GM23248 (cell line): ENCODE data around the gene PNPLA7. TPM values are rescaled to one million over a fixed set of nuclear protein-coding genes. Genes with fewer than 3 reads are reported as not detected.

Experiments
- DNase-seq: peaks from one replicate; pipeline ENCODE4 v3.0.0-alpha.2; 2015
- H2AFZ ChIP-seq: fragments of 200-600 bp; sonication (generic); 2 replicates; pipeline ENCODE4 v1.6.1; 2016; ENCODE audit warnings: antibody characterized with exemption
- H3F3A ChIP-seq: fragments of 200-600 bp; sonication (generic); 2 replicates; pipeline ENCODE4 v1.6.1; 2016; ENCODE audit warnings: mild to moderate bottlenecking, antibody characterized with exemption, mixed run types; ENCODE audit not compliant: insufficient read depth
- H3K27ac ChIP-seq: fragments of 200-600 bp; sonication (generic); 2 replicates; pipeline ENCODE4 v1.5.1; 2016; ENCODE audit warnings: mild to moderate bottlenecking
- H3K27me3 ChIP-seq: fragments of 200-600 bp; sonication (generic); replicated peaks from 2 replicates; pipeline ENCODE4 v1.6.1; 2016; ENCODE audit warnings: mild to moderate bottlenecking; ENCODE audit not compliant: insufficient read depth
- H3K36me3 ChIP-seq: fragments of 200-600 bp; sonication (generic); 2 replicates; pipeline ENCODE4 v1.6.1; 2016; ENCODE audit warnings: low read depth, mild to moderate bottlenecking
- H3K4me1 ChIP-seq: fragments of 200-600 bp; sonication (generic); 2 replicates; pipeline ENCODE4 v1.6.1; 2016; ENCODE audit warnings: mild to moderate bottlenecking; ENCODE audit not compliant: insufficient read depth
- H3K4me2 ChIP-seq: fragments of 200-600 bp; sonication (generic); one replicate; pipeline ENCODE4 v1.6.1; 2016; ENCODE audit warnings: mild to moderate bottlenecking; ENCODE audit not compliant: unreplicated experiment
- H3K4me3 ChIP-seq: fragments of 200-600 bp; sonication (generic); 2 replicates; pipeline ENCODE4 v1.5.1; 2016; ENCODE audit warnings: mild to moderate bottlenecking
- H3K79me2 ChIP-seq: fragments of 200-600 bp; sonication (generic); 2 replicates; pipeline ENCODE4 v1.6.1; 2016; ENCODE audit warnings: mild to moderate bottlenecking; ENCODE audit not compliant: insufficient read depth
- H3K9ac ChIP-seq: fragments of 200-600 bp; sonication (generic); 2 replicates; pipeline ENCODE4 v1.6.1; 2016; ENCODE audit warnings: mild to moderate bottlenecking
- H3K9me2 ChIP-seq: fragments of 200-600 bp; sonication (generic); 2 replicates; pipeline ENCODE4 v1.6.1; 2016; ENCODE audit warnings: mixed run types, mild to moderate bottlenecking, moderate library complexity; ENCODE audit not compliant: insufficient read depth
- H3K9me3 ChIP-seq: fragments of 200-600 bp; sonication (generic); one replicate; pipeline ENCODE4 v1.6.1; 2017; ENCODE audit warnings: low read depth
- H4K20me1 ChIP-seq: fragments of 200-600 bp; sonication (generic); 2 replicates; pipeline ENCODE4 v1.6.0; 2016; ENCODE audit not compliant: insufficient read depth
- EZH2 ChIP-seq: fragments of 200-600 bp; sonication (generic); IDR thresholded peaks from 2 replicates; pipeline ENCODE4 v1.6.1; 2018; ENCODE audit warnings: antibody characterized with exemption, mild to moderate bottlenecking; ENCODE audit not compliant: insufficient read depth, poor library complexity, severe bottlenecking
- EZH2phosphoT487 ChIP-seq: fragments of 200-600 bp; sonication (generic); IDR thresholded peaks from 2 replicates; pipeline ENCODE4 v1.6.1; 2018; ENCODE audit warnings: antibody characterized with exemption, moderate library complexity, mild to moderate bottlenecking, low read depth; ENCODE audit not compliant: insufficient read depth
- WGBS, 2 experiments: methylation state at CpG; one replicate each; pipeline ENCODE4 v1.1.6; 2015 to 2017; ENCODE audit warnings: low lambda C conversion rate in 2 of 2, low coverage in 1 of 2; ENCODE audit errors: missing lambda C conversion rate in 2 of 2; 5-methylcytosine and 5-hydroxymethylcytosine counted together
- in situ Hi-C: fragments of 300-500 bp; cut with MboI; formaldehyde crosslinking; loops from 2 replicates; pipeline ENCODE4 v1.15.0; 2020
- polyA plus RNA-seq: library from polyadenylated mRNA; unstranded; fragments of >200 nt; fragmentation: Nextera tagmentation; extraction: Ambion mirVana; gene quantifications from 2 replicates; pipeline ENCODE4 v1.2.1, GENCODE V29; 2016
- total RNA-seq: library from RNA; depleted of rRNA; stranded (reverse); fragments of >200 nt; shearing (Covaris generic); gene quantifications from 2 replicates; pipeline ENCODE4 v1.2.3, GENCODE V29; 2014

PNPLA7 gene
- total and polyA plus RNA-seq, 2 experiments from 2014 or later, result 0.54 to 0.59 TPM

DNA sequence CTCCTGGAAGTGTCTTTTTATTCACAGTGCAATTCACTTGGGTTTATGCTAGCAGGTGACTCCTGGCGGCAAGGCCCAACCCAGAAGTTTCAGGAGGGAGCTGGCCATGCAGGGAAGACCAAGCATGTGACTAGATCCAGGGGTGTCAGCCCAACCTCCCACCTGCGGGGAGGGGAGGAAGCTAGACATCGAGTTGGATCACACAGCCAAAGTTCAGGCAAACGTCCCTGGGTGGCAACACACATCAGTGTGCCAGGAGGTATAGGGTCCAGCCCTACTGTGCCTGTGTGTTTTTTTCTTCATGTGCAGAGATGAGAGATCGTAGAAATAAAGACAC lies 25.3 kb downstream of the PNPLA7 start:
- H3F3A ChIP-seq, result peaks cover 6% of the 10 kb centered on the region; the same call in 1 of the 2 replicates
- H3K4me3 ChIP-seq, result no peak overlapping the region
- H3K9me3 ChIP-seq, result no peaks in the 10 kb centered on the region
- H3K9ac ChIP-seq, result no peak overlapping the region
- no peak for DNase-seq
- in situ Hi-C loops, result loop anchor here (10.0 kb wide), 1 partner anchor 240 kb away; no protein-coding TSS in a partner anchor
- no peaks in the 10 kb centered on the region for H3K4me1 ChIP-seq
- no peak overlapping the region for H3K4me2 ChIP-seq
- no peaks in the 10 kb centered on the region for H3K36me3 ChIP-seq
- no peak overlapping the region for H2AFZ ChIP-seq
- H3K9me2 ChIP-seq, result no peaks in the 10 kb centered on the region
- H3K27ac ChIP-seq, result no peak overlapping the region
- no peaks in the 10 kb centered on the region for H4K20me1 ChIP-seq
- TF ChIP-seq EZH2phosphoT487 (no peak), EZH2 (no peak)
- no peaks in the 10 kb centered on the region for H3K27me3 ChIP-seq
- H3K79me2 ChIP-seq, result no peaks in the 10 kb centered on the region
- WGBS, 2 experiments, result 74 to 83% methylated on average over 5 of the region's 5 CpGs

- in situ Hi-C loops, result loop anchor here (10.0 kb wide), 1 partner anchor 240 kb away; no protein-coding TSS in a partner anchor
- no peak overlapping the region for H3K9ac ChIP-seq
- no peaks in the 10 kb centered on the region for H3K4me1 ChIP-seq
- no peak overlapping the region for H2AFZ ChIP-seq
- no peak overlapping the region for H3K4me2 ChIP-seq
- no peak overlapping the region for H3K4me3 ChIP-seq
- no peak for TF ChIP-seq EZH2
- TF ChIP-seq EZH2phosphoT487, result no peak
- no peaks in the 10 kb centered on the region for H3K27me3 ChIP-seq
- H3F3A ChIP-seq, result peaks cover 6% of the 10 kb centered on the region; the same call in 1 of the 2 replicates
- no peak overlapping the region for H3K27ac ChIP-seq
- H3K9me2 ChIP-seq, result no peaks in the 10 kb centered on the region
- no peaks in the 10 kb centered on the region for H3K36me3 ChIP-seq
- H4K20me1 ChIP-seq, result no peaks in the 10 kb centered on the region
- H3K9me3 ChIP-seq, result no peaks in the 10 kb centered on the region
- no peaks in the 10 kb centered on the region for H3K79me2 ChIP-seq
- 89 to 92% methylated on average over 33 of the region's 33 CpGs for WGBS, 2 experiments
- DNase-seq, result no peak
Observed at GRCh38 chr9:137524161-137524980, 25.8 kb downstream of the PNPLA7 start.

DNA sequence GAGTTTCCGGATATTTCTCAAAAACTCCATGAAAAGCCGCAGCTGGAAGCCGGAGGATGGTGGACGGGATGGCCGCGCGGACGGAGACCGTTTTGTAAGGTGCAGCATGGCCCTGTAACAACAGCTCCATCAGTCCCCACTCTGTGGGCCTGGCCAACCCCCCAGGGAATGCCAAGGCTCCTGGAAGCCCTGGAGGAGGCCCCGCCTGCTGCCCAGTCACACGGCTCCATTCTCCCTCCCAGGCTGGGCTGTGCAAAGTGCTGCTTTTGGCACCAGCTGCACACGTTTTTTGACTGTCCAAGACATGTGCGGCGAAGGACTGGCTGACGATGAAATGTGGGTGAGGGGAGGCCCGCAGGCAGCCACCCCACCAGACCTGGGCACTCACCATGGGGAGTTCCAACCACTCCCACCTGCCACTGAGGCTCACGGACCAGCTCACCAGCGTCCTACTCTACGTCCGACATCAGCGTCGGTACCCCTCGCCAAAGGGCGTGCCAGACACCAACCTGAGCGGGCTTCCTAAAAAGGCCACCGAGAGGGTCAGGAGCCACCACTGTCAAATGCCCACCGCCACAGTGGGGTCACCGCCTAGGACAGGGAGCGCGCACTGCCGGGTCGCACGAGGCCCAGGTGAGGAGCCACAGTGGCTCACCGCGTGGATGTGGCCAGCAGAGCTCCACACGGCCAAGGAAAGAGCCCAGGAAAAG lies 27.3 kb downstream of the PNPLA7 start:
- no peak overlapping the region for H3K4me3 ChIP-seq
- no peak for DNase-seq
- TF ChIP-seq EZH2phosphoT487 (no peak), EZH2 (no peak)
- H3K9ac ChIP-seq, result no peak overlapping the region
- no peaks in the 10 kb centered on the region for H3K9me3 ChIP-seq
- H3K79me2 ChIP-seq, result no peaks in the 10 kb centered on the region
- no peak overlapping the region for H3K27ac ChIP-seq
- H3K36me3 ChIP-seq, result no peaks in the 10 kb centered on the region
- 87 to 93% methylated on average over 35 to 36 of the region's 36 CpGs for WGBS, 2 experiments
- peaks cover 6% of the 10 kb centered on the region; the same call in 1 of the 2 replicates for H3F3A ChIP-seq
- H4K20me1 ChIP-seq, result no peaks in the 10 kb centered on the region
- in situ Hi-C loops, result loop anchor here (10.0 kb wide), 1 partner anchor 238 kb away; no protein-coding TSS in a partner anchor
- no peaks in the 10 kb centered on the region for H3K4me1 ChIP-seq
- H3K27me3 ChIP-seq, result no peaks in the 10 kb centered on the region
- no peak overlapping the region for H2AFZ ChIP-seq
- no peaks in the 10 kb centered on the region for H3K9me2 ChIP-seq
- H3K4me2 ChIP-seq, result no peak overlapping the region

GRCh38 chr9:137521405-137521985 lies 28.7 kb downstream of the PNPLA7 start:
- H3K27ac ChIP-seq, result no peak overlapping the region
- H2AFZ ChIP-seq, result no peak overlapping the region
- no peaks in the 10 kb centered on the region for H3K27me3 ChIP-seq
- H3K9ac ChIP-seq, result no peak overlapping the region
- TF ChIP-seq EZH2phosphoT487, result no peak
- no peak for TF ChIP-seq EZH2
- in situ Hi-C loops, result loop anchor here (10.0 kb wide), 1 partner anchor 237 kb away; no protein-coding TSS in a partner anchor
- no peak overlapping the region for H3K4me2 ChIP-seq
- H3K79me2 ChIP-seq, result no peaks in the 10 kb centered on the region
- H4K20me1 ChIP-seq, result no peaks in the 10 kb centered on the region
- H3K36me3 ChIP-seq, result no peaks in the 10 kb centered on the region
- 91 to 94% methylated on average over 18 of the region's 18 CpGs for WGBS, 2 experiments
- H3F3A ChIP-seq, result no peaks in the 10 kb centered on the region
- no peak overlapping the region for H3K4me3 ChIP-seq
- no peaks in the 10 kb centered on the region for H3K4me1 ChIP-seq
- no peaks in the 10 kb centered on the region for H3K9me2 ChIP-seq
- DNase-seq, result no peak
- H3K9me3 ChIP-seq, result no peaks in the 10 kb centered on the region
